NOMO-1 treated with DMSO at 0.1 percent for 48 hours (cell line): ENCODE measurements around the gene NUDT8.
"Not testable (repeated sequence)": the region's sequence is repeated elsewhere in the genome, so short reads cannot be mapped to it uniquely, and the experiment has no call there.

Source experiments
- DNase-seq: peaks from one replicate; lab custom pipeline; 2025; ENCODE audit not compliant: unreplicated experiment; lab: John Stamatoyannopoulos, UW

Gene NUDT8

DNA sequence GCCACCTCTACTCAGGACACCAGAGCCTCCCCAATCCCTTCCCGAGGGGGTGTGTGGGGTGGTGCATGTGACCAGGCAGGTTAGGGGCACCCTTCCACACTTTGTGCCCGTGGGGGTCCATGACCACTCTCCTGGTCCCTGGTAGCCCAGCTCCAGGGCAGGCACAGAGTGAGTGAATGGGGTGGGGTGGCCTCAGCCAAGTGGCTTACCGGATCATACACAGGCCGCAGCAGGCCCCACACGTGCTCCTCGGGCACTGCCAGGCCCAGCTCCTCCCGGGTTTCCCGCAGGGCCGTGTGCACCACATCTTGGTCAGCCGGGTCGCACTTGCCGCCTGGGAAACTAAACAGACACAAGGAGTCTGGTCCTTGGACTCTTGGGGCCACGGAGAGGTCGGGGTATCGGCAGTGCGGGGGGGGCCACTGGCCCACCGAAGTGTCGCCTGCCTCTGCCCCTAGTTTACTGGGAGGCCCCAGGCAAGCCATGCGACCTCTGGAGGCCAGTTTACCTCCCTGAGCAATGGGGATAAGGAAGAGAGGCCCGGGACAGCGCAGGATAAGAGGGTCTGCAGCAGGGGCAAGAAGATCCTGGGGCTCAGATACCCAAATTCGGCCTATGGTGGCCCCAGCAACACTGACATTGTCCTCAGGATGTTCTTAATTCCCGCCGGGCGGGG is 889 bp downstream of the NUDT8 start:
- no peak for DNase-seq

DNA sequence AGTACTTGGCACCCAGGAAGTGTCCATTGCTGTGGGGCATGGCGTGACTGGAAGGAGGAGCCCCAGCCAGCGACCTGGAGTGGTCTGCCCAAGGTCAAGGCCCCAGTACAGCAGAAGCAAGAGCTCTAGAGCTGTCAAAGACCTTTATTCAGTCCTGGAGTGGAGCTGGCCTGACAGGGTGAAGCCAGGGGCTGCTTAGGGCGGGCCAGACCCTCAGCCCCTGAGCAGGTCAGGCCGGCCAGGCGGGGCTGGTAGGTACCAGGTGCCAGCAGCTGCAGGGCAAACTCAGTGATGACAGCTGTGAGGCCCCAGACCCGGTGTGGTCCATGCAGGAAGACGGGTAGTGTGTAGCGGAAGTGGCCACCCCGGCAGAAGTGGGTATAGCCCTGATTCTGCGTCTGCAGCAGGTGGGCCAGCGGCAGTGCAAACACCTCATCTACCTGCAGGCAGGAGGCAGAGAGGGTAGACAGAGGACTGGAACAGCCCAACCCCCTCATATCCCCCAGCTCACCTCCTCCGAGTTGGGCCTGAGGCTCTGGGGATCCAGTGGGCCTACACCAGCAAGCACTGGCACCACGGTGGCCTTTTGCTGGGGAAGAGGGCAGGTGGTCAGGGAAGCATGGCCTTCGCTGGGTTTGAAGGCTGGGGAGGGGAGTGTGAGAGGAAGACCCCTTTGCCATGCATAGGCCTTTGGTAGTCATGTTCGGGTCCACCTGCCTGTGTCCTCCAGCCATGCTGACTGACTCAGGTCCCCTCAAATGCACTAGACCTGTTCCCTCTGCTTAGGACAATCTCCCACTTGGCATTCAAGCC is 1.7 kb downstream of the NUDT8 start:
- no peak for DNase-seq

DNA sequence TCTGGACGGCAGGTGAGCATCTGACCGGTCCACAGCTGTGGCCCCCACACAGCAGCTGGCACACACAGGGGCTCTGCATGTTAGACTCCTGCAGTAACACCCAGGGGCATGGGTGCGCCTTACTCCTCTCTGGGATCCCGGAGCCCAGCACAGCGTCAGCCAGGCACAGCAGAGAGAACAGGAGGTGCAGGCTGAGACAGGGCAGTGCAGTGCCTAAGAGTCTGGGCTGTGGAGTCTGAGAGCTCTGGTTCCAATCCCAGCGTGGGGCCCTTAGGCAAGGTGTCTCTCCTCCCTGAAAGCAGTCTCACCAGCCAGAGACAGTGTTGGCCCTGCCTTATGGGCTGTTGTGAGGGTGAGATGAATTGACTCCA is 2.3 kb downstream of the NUDT8 start:
- DNase-seq: no peak

DNA sequence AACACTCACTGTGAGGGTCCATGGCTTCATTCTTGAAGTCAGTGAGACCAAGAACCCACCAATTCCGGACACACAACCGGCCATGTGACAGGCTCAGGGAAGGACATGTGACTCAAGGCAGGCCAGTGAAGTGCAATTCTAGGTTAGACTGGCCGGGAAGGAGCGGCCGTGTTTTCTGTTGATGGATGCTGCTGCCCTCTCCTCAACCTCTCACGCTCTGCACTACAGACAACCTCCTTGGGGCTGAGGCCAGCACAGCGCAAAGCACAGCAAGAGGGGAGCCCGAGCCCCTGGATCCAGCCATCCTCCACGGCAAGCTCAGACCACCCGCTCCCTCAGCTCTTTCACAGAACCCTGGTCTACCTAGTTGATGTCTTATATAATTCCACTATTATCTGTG is 2.8 kb downstream of the NUDT8 start:
- no peak for DNase-seq

DNA sequence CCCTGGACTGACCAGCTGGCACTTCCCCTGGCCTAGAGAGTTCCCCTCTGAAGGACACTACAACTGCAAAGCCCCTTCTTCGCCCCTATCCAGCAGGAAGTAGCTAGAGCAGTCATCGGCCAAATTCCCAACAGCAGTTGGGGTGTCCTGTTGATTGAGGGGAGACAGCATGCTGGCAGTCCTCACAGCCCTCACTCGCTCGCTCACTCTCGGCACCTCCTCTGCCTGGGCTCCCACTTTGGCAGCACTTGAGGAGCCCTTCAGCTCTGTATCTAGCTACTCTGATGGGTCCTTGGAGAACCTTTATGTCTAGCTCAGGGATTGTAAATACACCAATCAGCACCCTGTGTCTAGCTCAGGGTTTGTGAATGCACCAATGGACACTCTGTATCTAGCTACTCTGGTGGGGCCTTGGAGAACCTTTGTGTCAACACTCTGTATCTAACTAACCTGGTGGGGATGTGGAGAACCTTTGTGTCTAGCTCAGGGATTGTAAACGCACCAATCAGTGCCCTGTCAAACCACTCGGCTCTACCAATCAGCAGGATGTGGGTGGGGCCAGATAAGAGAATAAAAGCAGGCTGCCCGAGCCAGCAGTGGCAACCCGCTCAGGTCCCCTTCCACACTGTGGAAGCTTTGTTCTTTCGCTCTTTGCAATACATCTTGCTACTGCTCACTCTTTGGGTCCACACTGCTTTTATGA is 3.5 kb downstream of the NUDT8 start:
- not testable (repeated sequence) for DNase-seq

DNA sequence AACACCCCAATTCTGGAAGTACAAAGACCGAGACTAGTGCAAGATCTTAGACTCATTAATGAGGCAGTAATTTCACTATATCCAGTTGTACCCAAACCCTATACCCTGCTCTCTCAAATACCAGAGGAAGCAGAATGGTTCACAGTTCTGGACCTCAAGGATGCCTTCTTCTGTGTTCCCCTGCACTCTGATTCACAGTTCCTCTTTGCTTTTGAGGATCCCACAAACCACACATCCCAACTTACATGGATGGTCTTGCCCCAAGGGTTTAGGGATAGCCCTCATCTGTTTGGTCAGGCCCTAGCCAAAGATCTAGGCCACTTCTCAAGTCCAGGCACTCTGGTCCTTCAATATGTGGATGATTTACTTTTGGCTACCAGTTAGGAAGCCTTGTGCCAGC is 5.9 kb downstream of the NUDT8 start:
- DNase-seq: not testable (repeated sequence)

DNA sequence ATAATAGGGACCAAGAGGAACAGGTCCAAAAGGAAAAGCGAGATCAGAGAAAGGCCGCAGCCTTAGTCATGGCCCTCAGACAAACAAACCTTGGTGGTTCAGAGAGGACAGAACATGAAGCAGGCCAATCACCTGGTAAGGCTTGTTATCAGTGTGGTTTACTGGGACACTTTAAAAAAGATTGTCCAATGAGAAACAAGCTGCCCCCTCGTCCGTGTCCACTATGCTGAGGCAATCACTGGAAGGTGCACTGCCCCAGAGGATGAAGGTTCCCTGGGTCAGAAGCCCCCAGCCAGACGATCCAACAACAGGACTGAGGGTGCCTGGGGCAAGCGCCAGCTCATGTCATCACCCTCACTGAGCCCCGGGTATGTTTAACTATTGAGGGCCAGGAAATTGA is 6.8 kb downstream of the NUDT8 start:
- DNase-seq: not testable (repeated sequence)

DNA sequence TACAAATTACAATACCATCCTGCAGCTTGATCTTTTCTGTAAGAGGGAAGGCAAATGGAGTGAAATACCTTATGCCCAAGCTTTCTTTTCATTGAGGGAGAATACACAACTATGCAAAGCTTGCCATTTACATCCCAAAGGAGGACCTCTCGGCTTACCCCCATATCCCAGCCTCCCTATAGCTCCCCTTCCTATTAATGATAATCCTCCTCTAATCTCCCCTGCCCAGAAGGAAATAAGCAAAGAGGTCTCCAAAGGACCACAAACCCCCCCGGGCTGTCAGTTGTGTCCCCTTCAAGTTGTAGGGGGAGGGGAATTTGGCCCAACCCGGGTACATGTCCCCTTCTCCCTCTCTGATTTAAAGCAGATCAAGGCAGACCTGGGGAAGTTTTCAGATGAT is 7.8 kb downstream of the NUDT8 start:
- not testable (repeated sequence) for DNase-seq

DNA sequence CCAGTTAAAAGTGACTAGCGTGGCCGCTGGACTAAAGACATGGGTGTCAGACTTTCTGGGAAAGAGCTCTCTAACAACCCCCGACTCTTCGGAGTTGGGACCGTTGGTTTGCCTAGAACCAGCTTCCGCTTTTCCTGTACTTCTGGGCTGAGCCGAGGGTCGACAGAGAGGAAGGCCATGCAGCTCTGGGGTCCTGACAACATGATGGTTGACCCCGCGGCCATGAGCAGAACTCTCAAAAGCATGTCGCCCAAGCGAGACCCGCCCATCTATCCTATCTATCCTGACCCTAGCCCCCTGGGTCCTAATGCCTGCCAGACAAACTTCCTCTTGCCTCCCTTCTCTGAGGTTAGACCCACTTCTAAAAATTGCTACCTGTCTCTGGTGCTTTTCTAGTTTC is 9.1 kb downstream of the NUDT8 start:
- DNase-seq: not testable (repeated sequence)

DNA sequence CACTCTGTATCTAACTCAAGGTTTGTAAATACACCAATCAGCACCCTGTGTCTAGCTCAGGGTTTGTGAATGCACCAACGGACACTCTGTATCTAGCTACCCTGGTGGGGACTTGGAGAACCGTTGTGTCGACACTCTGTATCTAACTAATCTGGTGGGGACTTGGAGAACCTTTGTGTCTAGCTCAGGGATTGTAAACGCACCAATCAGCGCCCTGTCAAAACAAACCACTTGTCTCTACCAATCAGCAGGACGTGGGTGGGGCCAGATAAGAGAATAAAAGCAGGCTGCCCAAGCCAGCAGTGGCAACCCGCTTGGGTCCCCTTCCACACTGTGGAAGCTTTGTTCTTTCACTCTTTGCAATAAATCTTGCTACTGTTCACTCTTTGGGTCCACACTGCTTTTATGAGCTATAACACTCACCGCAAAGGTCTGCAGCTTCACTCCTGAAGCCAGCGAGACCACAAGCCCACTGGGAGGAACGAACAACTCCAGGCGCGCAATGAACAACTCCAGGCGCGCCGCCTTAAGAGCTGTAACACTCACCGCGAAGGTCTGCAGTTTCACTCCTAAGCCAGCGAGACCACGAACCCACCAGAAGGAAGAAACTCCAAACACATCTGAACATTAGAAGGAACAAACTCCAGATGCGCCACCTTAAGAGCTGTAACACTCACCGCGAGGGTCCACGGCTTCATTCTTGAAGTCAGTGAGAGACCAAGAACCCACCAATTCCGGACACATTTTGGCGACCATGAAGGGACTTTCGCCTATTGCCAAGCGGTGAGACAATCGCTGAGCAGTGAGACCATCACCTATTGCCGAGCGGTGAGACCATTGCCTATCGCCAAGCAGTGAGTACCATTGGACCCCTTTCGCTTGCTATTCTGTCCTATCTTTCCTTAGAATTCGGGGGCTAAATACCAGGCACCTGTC is 9.8 kb downstream of the NUDT8 start:
- not testable (repeated sequence) for DNase-seq

DNA sequence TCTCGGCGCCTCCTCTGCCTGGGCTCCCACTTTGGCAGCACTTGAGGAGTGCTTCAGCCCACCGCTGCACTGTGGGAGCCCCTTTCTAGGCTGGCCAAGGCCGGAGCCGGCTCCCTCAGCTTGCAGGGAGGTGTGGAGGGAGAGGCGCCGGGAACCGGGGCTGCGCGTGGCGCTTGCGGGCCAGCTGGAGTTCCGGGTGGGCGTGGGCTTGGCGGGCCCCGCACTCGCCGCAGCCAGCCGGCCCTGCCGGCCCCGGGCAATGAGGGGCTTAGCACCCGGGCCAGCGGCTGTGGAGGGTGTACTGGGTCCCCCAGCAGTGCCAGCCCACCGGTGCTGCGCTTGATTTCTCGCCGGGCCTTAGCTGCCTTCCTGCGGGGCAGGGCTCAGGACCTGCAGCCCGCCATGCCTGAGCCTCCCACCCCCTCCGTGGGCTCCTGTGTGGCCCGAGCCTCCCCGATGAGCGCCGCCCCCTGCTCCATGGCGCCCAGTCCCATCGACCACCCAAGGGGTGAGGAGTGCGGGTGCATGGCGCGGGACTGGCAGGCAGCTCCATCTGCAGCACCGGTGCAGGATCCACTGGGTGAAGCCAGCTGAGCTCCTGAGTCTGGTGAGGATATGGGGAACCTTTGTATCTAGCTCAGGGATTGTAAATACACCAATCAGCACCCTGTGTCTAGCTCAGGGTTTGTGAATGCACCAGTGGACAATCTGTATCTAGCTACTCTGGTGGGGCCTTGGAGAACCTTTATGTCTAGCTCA is 10.7 kb downstream of the NUDT8 start:
- not testable (repeated sequence) for DNase-seq

DNA sequence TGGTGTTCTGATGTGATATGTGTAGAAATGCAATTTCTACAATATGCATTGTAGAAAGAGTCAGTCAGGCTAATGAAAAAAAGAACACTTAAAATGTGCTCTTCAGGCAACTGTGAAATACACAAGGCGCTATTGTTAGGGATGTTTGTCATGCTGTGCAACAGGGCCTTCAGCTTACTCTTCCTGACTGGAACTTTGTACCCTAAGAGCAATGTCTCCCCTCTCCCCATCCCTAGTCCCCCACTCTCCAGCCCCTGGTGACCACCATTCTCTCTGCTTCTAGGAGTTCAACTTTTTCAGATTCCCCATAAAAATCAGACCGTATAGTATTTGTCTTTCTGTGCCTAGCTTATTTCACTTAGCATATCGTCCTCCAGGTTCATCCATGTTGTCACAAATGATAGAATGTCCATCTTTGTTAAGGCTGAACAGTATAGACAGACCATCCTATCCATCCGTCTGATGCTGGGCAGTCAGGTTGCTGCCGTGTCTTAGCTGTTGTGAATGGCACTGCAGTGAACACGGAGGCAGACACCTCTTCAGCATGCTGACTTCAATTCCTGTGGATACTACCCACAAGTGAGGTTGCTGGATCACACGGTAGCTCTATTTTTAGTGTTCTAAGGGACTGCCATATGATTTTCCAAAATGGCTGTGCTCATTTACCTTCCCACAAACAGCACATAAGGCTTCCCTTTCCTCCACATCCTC is 12.3 kb downstream of the NUDT8 start:
- no peak for DNase-seq

DNA sequence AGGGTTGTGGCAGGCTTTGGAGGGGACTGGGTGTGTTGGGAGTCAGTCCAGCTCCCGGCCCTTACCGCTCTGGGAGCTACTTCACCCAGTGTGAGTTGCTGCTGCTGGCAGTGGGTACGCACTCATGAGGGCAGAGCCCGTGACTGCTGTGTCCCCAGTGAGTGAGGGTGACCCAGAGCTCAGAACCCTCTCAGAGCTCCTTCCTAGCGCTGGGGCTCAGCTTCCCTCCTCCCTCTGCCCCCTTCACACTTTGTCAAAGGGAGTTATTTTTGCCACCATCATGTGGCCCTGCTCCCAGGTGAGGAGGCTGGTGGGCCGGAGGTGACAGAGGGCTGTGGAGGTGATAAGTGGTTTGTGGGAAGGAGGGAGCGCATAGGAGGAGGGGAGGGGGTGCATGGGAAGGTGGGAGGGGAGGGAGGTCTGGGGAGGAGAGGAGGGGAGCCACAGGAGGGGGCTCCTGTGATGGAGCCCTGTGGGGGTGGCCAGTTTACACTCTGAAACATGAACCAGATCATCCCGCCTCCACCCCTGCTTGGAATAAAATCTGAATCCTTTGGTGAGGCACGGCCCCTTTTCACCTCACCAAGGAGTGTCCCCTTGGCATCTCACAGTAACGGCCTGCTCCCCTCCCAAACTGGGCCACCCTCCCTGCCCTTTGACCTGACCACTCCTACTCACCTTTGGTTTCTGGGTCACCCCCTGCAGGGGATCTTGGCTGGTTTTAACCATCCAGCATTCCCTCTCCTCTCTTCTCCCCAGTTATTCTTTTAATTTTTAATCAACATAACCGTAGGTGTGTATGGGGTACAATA is 13.1 kb downstream of the NUDT8 start:
- DNase-seq: no peak

DNA sequence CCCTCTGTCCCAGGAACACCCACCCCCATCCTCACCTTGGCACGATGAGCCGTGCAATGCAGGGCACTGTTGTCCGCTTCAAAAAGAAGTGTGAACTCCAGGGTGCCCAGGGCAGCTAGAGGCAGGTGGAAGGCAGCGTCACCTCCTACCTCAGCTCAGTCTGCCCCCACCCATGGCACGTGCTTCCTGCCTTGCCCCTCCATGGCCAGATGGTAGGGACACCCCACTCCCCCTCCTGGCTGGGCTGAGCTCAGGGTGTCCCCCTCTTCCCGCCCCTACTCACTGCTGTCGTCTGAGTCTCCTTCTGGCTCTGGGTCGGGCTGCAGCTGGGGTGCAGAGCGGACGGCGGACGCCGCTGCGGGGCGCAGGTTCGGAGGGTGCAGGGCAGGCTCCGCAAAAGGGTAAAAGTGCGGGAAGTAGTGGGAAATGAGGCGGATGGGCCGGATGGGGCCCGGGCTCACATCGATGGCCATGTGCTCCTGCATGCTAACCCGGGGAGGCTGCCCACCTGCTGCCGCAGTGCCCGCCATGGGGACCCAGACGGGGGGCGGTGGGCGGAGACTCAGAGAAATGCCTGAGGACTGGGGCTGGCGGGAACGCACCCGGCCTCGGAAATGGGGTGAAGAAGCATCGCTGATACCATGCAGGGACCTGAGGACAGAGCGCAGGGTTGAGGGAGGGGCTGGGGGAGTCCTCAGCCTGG is 13.9 kb downstream of the NUDT8 start:
- DNase-seq: no peak

DNA sequence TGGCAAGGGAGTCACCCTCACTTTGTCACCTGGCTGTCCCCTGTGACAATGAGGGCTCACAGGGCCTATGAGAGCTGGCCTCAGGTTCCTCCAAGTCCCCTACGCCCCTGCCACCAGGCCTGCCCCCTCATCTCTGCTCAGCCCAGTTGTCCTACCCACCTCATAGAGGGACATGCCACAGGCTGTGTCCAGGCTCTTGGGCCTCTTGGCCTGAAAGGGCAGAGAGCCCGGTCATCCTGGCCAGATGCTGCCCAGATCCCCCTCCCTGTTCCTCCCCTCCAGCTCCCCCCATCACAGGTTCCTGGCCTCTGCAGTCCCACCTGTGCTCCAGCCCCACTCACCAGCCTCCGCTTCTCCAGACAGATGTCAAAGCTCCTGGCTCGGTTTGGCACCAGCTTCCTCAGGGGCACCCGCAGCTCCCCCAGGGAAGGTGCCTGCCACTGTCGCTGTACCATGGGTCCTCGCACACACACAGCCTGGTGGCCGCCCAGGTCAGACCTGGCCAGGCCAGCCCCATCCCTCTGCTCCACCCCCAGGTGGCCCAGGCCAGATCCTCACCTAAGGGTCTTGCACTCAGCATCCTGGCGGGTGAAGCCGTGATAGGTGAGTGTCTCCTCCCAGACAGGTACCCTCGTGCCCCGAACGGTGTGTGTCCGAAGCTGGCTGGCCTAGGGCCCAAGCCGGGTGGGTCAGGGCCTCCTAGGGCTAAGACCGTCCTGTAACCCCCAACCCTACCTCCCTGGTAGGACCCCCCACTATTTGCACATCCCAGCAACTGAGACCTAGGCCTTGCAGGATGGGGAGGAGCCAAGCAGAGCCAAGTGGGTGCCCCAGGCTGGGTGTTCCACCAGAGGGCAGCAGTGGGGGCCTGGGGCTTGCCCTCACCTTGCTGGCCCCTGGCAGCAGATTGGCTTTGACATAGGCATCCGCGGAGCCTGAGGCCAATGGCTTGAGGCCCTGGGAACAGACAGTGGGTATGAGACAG is 14.7 kb downstream of the NUDT8 start:
- peak; percentile 27 for DNase-seq

DNA sequence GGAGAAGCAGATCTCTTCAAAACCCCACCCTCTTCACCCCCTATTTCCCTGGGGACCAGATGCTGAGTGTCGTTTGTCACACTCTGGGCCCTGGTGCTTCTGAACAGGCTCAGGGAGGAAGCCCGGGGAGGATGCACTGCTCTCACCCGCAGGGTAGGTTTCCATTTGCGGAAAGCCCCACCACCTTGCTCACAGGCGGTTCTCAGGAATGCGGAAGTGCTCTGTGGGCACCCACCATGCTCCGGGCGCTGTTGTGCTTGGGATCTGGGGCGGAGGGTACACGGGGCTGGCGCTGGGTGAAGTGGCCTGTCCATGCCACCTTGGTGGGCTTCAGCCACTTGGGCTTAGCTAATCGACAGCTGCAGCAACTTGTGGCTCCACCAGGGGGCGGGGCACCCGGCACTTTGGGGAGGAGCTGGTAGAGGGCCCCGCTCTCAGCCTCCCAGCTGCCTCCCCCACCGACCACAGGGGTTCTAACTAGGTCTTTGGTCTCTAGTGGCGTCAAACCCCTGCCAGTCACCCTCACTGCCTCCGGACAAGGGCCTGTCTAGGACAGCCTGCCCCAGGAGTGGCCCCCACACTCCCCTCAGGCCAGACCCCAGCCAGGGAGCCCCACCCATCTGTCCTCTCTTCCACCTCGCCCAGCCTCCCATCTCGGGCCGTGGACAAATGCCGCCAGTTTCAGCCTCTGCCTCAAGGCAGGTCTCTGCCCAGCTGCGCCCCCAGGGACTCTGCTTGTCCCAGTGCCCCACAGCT is 15.6 kb downstream of the NUDT8 start:
- peak; percentile 65 for DNase-seq
